GM21717 (cell line): ENCODE results near the gene GFOD1.

ENCODE experiments used
- ATAC-seq: cut with Tn5 transposase; IDR thresholded peaks from one replicate; pipeline ENCODE4 v1.9.1; 2021; ENCODE audit warnings: mild to moderate bottlenecking, moderate library complexity; ENCODE audit not compliant: unreplicated experiment

The GFOD1 gene, protein sequence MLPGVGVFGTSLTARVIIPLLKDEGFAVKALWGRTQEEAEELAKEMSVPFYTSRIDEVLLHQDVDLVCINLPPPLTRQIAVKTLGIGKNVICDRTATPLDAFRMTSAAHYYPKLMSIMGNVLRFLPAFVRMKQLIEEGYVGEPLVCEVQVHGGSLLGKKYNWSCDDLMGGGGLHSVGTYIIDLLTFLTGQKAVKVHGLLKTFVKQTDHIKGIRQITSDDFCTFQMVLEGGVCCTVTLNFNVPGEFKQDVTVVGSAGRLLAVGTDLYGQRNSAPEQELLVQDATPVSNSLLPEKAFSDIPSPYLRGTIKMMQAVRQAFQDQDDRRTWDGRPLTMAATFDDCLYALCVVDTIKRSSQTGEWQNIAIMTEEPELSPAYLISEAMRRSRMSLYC

DNA sequence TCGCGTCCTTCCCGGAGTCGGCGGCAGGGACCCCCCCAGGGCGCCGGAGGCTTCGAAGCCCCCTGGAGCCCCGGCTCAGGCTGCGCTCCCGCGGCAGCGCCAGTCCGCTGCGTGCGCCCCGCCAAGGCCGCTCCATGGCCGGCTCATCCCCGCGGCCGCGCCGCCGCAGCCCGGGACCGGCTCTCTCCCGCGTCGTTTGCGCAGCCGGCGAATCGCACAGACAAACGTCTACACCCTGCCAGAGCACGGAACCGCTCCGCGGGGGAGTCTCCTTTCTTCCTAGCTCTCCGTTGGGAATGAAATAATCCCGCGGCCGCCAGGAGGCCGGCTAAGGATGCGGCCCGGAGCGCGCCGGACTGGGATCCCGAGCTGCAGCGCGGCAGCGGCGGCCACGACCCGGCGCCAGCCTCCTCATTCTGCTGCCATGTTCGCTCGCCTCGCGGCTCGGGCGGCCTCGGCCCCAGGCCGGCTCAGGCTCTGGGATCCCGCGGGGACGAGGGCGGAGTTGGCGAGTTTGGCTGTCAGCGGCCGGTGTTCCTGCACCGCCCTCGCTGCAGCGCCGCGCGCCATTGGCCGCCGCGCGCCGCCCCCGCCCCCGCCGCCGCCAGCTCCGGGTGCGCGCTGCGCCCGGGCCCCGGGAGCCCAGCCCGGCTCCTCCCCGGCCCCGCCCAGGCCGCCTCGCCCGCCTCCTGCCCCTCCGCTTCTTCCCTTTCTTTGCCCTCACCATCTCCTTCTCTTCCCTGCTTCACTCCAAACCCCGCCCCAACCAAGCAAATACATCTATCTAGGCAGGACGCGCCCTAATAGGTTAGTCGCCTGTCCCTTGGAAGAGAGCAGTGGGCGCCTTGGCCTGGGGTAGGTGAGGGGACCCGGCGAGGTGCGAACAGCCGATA lies at the start of gene GFOD1:
Gene GFOD1 (minus strand): TSS at position 479 of the 893 bp plus-strand sequence. CDS start 710 bp downstream, outside the sequence.
- ATAC-seq: peak; percentile 81

DNA sequence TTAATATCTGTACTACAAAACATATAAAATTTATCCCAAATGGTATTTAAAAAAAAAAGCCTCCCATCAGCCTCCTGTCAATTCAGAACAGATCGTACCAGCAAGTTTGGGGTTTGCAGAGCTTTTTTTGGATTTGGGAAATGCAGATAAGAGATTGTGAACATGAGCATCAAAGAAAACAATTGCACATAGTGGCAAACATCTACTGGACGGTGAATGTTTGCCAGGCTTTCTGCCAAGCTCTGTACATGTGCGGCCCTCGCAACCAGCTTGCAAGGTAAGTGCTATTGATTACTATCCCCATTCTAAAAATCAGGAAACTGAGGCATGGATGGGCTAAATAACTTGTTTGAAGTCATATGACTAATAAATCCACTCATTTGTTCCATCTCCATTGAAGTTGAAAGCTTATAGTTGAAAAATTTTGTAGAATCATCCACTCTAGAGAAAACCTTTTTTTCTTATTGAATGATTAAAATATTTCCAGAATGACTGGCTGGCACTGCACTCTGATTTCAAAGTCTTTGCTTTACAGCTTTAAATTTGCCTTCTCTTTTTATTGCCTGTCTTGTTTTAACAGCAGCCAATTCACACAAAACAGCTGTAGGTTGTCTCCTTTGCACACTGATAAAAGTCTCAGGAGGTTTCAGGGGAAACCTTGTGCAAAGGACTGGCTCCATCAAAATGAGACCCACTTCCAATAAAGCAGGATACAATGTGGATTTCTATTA lies 49.6 kb upstream of the GFOD1 start:
- no peak for ATAC-seq

DNA sequence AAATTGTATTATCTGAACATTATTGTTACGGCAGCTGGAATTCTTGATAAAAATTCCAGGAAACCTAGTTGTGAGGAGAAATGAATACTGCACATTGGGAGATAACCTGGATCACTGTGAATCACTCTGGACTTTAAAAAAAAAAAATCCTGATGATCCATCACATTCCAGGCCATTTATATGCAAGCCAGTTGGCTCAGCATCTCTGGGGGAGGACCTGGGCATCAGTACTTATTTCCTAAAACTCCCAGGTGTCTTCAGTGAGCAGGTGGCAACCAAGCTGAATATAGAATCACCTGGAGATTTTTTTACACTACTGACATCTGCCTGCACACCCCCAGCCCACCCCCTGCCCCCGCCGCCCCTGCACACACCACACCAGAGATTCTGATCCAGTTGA lies 47.9 kb upstream of the GFOD1 start:
- no peak for ATAC-seq

DNA sequence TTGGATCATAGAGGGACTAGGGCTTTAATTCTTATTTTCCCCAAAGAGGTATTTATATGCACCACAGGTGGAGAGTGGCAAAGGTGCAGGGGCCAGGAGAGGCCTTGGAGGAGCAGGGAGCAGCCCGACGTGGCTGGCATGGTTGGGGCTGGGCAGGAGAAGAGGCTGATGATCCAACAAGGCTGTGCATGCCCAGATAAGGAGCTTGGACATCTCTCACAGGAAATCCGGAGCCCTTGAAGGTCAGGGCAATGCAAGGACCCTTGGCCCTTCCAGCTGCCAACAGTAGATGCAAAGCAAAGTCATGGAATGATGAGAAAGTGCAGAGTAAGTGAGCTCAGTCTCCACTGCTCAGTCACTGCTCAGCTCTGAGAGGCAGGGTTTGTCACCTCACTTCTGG lies 47.1 kb upstream of the GFOD1 start:
- ATAC-seq: no peak

DNA sequence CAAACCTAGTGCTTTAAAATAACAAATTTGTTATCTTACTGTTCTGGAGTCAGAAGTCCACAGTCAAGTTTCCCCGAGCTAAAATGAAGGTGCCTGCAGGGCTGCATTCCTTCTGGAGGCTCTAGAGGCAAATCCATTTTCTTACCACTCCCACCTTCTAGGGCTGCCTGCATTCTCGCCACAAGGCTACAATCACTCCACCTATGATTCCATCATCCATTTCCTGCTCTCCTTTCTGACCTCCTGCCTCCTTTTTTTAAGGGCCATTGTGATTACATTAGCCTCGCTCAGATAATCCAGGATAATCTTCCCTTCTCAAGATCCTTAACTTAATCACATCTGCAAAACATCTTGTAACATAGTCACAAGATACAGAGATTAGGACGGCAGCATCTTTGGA lies 44.6 kb upstream of the GFOD1 start:
- no peak for ATAC-seq

DNA sequence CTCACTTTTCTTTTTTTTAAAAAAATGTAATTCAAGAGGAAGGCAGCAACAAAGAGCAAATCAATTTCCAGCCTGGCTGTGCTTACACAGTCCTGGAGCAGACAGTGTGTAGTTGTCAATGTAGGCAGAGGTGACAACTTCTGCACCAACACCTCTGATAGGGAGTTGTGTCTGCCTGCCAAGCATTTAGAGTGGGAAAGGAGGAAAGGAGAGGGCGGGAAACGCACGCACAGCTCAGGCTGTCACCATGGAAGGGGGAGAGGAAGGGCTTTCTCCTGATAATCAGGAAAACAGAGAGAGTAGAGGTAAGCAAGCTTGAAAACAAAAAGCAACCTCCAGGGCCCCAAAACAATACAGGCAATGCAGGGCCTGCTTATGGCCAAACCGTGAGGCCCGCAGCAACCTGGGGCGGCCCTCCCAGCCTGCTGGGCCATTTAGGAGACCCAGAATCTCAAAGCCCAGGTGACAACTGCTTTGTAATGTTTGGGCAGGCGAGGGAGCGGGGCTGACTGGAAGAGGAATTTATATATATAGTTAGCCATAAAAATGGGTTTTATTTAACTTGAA lies 41.5 kb upstream of the GFOD1 start:
- ATAC-seq: no peak

DNA sequence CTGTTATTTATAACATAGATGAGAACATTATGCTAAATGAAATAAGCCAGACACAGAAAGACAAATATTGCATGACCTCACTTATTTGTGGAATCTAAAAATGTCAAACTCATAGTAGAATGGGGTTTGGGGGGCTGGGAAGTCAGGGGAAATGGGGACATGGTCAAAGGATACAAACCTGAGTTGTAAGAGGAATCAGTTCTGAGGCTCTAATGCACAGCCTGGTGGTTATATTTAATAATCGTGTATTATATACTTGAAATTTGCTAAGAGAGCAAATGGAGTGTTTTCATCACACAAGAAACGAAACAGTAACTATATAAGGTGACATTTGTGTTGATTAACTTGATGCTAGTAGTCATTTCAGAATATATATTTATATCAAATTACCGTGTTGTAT lies 40.8 kb upstream of the GFOD1 start:
- ATAC-seq: no peak

DNA sequence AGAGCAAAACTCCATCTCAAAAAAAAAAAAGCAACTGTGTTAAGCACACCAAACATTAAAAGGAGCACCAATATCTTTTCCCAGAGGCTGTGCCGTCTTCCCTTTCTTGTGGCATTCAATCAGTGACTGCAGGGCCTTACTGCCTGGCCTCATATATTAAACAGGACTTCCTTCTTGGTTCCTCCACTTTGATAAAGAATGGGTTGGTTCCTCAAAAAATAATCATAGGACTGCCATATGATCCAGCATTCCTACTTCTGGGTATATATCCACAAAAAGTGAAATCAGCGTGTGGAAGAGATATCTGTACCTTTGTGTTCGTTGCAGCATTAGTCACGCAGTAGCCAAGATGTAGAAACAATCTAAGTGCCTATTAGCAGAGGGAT lies 40.3 kb upstream of the GFOD1 start:
- ATAC-seq: no peak

DNA sequence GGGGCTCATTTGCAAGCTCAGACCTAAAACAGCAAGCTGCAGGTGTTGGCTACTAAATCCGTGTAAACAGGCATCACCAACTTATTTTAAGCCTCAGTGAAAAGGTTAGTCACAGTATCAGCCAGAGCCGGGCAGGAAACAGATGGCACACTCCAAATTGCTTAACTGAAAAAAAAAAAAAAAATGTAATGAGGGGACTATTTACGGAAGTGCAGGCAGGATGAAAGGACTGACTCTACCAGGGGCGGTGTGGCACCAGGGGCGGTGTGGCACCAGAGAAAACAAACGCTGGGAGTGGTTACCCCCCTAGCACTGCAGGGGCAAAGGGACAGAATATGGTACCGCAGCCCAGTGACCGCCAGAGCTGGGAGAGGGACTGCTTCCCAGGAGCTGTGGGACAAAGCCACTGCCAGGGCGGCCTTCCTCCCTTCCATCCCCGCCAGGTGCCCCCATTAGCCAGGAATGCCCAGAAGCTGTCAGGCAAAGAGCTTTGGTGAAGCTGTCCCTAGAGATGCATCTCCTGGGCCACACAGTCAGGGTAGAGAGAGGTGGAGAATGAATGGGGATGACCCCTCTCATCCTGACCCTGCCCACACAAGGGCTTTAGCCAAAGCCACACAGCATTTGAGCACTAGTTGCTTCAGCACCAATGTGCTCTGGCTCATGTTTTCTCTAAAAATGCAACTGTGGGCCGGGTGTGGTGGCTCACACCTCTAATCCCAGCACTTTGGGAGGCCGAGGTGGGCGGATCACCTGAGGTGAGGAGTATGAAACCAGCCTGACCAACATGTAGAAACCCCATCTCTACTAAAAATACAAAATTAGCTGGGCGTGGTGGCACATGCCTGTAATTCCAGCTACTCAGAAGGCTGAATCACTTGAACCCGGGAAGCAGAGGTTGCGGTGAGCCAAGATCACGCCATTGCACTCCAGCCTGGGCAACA lies 39.6 kb upstream of the GFOD1 start:
- ATAC-seq: peak; percentile 79

DNA sequence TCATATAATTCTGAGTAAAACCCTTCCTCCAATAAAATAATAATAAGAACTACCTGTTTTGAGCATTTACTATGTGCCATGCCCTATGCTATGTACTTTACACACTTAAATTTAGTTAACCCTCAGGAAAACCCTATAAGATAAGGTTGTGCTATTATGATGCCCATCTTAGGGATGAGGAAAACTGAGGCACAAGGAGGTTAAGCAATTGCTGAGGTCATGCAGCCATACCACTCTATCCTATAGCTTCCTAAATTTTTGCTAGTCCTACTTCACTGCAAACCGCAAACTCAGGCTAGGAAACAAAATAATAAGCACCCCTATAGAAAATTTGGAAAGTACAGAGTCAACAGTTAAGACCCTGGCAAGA lies 38.9 kb upstream of the GFOD1 start:
- no peak for ATAC-seq

DNA sequence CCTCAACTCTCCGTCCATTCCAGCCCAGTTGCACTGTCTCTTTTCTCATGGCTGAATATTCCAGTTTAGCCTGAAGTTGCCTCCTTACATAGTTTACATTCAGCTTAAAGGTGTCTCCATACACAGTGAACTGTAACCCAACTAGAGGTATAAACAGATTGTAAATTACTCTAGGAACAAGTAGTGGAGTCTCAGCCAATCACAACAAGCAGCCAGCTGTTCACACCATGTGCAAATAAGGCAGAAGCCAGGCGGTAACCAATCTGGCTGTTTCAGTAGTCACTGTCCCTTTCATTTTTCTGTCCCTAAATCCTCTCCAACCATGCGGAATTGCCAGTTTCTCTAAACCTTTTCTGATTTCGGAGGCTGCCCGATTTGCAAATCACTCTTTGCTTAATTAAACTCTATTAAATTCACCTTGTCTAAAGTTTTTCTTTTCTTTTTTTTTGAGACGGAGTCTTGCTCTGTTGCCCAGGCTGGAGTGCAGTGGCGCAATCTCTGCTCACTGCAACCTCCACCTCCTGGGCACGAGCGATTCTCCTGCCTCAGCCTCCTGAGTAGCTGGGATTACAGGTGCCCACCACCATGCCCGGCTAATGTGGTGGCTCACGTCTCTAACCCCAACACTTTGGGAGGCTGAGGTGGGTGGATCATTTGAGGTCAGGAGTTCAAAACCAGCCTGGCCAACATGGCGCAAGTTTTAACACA lies 37.6 kb upstream of the GFOD1 start:
- no peak for ATAC-seq

DNA sequence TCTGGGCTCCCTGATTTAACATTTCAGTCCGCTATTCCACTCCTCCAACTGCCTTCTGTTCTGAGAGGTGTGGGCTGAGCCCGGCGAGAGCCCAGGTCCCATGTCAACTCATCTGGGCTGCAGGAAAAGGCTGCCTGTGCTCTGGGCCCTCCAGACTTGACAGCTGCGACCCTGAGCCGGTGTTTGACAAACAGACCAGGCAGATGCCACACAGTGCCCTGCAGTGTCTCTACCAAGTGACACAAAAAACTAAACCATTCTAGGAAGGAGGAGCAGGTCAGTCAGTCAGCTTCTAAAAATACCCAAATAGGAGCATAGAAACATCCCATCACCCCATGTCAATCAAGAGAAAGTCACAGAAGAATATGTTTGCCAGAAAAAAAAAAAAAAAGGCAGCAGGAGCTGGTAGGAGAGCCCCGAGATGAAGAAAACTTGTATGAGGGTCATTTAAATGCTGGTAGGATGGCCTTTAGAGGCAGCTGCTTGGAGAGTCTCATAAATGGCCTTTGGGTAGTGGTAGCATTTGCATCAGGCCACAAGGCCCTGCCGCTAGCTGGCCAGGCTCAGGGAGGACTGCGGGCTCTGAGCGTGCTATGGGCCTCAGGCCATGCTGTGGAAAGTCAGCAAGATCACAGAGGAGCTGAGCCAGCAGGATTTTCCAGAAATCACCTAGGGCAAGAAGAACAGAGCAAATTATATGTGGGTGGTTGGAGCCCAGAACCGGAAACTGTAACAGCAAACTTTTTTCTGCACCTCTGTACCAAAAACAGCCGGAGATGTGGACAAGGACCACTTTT lies 36.6 kb upstream of the GFOD1 start:
- no peak for ATAC-seq

DNA sequence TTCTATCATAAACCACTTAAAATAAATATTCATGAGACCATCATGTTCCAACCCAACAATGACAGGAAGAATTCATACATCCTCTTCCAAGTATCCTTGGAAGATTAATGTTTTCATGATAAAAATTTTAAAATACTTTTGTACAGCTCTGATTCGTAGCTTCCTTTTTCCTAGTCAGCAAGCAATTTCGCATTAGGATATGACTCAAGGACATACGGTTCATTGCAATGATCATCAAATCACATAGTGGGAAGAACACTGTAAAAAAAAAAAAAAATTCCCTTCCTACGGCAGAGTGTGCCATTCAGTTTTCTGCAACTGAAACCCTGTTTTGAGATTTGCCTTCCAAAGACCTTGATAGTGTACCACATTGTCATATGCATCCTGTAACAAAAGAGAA lies 35.3 kb upstream of the GFOD1 start:
- no peak for ATAC-seq

DNA sequence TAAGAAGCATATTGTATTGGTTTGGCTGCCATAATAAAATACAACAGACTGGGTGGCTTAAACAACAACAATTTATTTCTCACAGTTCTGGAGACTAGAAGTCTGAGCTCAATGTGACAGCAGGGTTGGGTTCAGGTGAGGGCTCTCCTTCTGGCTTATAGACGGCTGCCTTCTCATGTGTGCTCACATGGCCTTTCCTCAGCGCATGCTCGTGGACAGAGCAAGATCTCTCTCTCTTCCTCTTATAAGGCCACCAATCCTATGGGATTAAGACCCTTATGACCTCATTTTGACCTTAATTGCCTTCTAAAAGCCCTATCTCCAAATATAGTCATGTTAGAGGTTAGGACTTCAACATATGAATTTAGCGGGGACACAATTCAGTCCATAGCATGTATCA lies 32.4 kb upstream of the GFOD1 start:
- no peak for ATAC-seq

DNA sequence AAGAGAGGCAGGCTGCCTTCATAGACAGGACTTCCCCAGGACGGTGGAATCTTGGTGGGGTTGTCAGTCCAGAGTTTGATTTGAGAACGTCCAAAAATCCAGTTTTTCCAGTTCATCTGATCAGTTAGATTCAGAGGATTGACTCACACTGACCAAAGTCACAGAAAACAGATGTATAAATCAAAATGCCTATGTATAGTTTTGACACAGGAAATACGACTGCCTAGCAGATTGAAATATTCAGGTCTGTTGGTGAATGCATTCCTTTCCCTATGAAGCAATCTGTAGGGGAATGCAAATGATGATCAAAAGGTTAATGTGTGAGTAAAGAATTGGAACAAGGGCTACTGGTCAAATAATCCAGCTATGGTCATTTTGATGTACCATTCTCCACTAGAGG lies 29.7 kb upstream of the GFOD1 start:
- ATAC-seq: no peak

DNA sequence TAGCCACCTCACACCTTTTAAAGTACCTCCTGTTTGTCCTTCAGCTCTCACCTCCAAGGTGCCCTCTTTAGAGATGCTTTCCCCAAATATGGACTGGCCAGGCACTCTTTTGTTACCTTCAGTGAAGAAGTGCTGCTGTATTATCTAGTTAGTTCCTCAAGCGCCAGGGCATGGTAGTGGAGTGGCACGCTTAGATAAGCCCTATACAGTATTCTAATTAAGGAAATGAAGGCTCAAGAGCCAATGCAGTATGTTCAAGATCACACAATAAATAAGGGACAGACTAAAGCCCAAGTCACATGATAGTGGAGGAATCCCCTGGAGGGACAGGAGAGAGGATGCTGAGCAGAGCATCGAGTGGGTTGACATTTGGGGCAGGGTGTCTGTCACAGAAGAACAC lies 28.5 kb upstream of the GFOD1 start:
- no peak for ATAC-seq

DNA sequence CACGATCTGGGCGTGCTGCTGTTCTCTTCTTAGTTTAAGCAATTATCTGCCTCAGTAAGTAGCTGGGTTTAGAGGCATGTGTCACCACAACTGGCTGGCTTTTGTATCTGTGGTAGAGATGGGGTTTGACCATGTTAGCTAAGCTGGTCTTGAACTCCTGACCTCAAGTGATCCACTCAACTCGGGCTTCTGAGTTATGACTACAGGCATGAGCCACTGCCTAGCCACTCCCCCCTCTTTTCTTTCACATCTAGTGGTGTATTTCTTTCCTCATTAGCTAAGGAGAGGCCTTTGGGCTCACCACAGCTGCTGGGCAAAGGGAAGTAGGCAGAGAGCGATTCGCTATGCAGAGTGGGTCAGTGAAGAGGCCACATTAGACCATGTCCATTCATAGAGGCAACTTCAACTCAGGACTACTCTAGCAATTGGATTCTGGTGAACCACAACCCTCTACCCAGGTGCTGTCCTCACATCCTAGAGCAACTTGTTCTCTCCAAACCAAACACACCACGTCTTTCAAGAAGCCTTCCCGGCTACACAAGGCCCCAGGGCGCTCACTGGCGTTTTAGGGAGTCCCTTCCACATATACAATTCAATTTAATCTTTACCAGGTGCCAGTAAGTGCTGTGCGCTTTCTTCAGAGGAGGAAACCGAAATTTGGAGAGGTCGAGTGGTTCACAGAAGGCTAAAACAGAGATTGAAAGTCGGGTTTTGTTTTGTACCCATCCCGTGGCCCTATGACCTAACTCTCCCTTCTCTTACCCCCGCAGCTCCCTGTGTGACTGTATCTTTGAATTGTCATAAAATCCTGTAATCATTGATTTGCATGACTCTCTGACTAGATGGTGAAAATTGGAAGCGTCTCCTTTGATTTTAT lies 26.5 kb upstream of the GFOD1 start:
- no peak for ATAC-seq

DNA sequence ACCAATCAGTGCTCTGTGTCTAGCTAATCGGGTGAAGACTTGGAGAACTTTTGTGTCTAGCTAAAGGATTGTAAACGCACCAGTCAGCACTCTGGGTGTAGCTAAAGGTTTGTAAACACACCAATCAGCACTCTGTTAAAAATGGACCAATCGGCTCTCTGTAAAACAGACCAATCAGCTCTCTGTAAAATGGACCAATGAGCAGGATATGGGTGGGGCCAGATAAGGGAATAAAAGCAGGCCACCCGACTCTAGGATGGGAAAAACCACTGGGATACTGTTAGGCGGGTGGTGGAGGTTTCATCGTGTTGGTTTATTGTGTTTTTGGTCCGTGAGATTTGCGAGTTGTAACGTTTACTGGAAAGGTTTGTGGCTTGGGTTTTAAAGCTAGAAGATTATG lies 25.5 kb upstream of the GFOD1 start:
- no peak for ATAC-seq
